Activated T-helper 9 cell treated with anti-CD3 and anti-CD28 coated beads, Interleukin-2, amount 50 U/mL, for 16 hours (primary cell): ENCODE data around the gene NFIA.
"Not testable (repeated sequence)": the region's sequence is repeated elsewhere in the genome, so short reads cannot be mapped to it uniquely, and the experiment has no call there.

Experiments
- DNase-seq: peaks from one replicate; pipeline ENCODE4 v3.0.0-alpha.2; 2020; ENCODE audit warnings: low read depth

Gene NFIA

GRCh38 chr1:61271412-61271789 is 189.0 kb downstream of the NFIA start:
- no peak for DNase-seq

- no peak for DNase-seq
Observed at GRCh38 chr1:61273167-61273705, 190.9 kb downstream of the NFIA start.

- no peak for DNase-seq
Observed at GRCh38 chr1:61273861-61274260, 191.5 kb downstream of the NFIA start.

- no peak for DNase-seq
Observed at GRCh38 chr1:61274939-61275338, 192.6 kb downstream of the NFIA start.

- no peak for DNase-seq
Observed at GRCh38 chr1:61276246-61276645, 193.9 kb downstream of the NFIA start.

GRCh38 chr1:61277121-61277690 is 194.8 kb downstream of the NFIA start:
- no peak for DNase-seq

- not testable (repeated sequence) for DNase-seq
Observed at GRCh38 chr1:61278503-61278902, 196.1 kb downstream of the NFIA start.

GRCh38 chr1:61278966-61279365 is 196.6 kb downstream of the NFIA start:
- DNase-seq = no peak

- DNase-seq = no peak
Observed at GRCh38 chr1:61279570-61279969, 197.2 kb downstream of the NFIA start.

- DNase-seq = no peak
Observed at GRCh38 chr1:61280452-61280851, 198.1 kb downstream of the NFIA start.

- DNase-seq = no peak
Observed at GRCh38 chr1:61282387-61282786, 200.0 kb downstream of the NFIA start.

- no peak for DNase-seq
Observed at GRCh38 chr1:61284248-61284854, 202.0 kb downstream of the NFIA start.

GRCh38 chr1:61284936-61285335 is 202.6 kb downstream of the NFIA start:
- DNase-seq = no peak

GRCh38 chr1:61285371-61285885 is 203.1 kb downstream of the NFIA start:
- DNase-seq = no peak

GRCh38 chr1:61287014-61287413 is 204.7 kb downstream of the NFIA start:
- DNase-seq = no peak

GRCh38 chr1:61287734-61288133 is 205.4 kb downstream of the NFIA start:
- DNase-seq = no peak

- DNase-seq = no peak
Observed at GRCh38 chr1:61289232-61290098, 207.1 kb downstream of the NFIA start.

- DNase-seq = no peak
Observed at GRCh38 chr1:61290525-61290924, 208.2 kb downstream of the NFIA start.

GRCh38 chr1:61293197-61293596 is 210.8 kb downstream of the NFIA start:
- DNase-seq = no peak

GRCh38 chr1:61293986-61294504 is 211.7 kb downstream of the NFIA start:
- DNase-seq = no peak

GRCh38 chr1:61294930-61295329 is 212.6 kb downstream of the NFIA start:
- no peak for DNase-seq

GRCh38 chr1:61295818-61296537 is 213.6 kb downstream of the NFIA start:
- no peak for DNase-seq
